GM23338 (cell line): ENCODE data around the gene TCL1A.

ENCODE experiments used
- CTCF ChIP-seq, 2 experiments: fragments of 200-600 bp in 1 of 2; sonication (generic) in 1 of 2; conservative IDR thresholded peaks; 2 replicates each; pipeline versions ENCODE4 v1.5.1 to v1.6.1; 2016 to 2017; ENCODE audit warnings: antibody characterized with exemption in 2 of 2, low read depth in 2 of 2, mild to moderate bottlenecking in 2 of 2, moderate library complexity in 1 of 2
- EZH2 ChIP-seq: fragments of 200-600 bp; sonication (generic); IDR thresholded peaks from one replicate; pipeline ENCODE4 v1.8.0; 2017; ENCODE audit warnings: antibody characterized with exemption, mild to moderate bottlenecking, low read depth; ENCODE audit not compliant: unreplicated experiment
- EZH2phosphoT487 ChIP-seq: fragments of 200-600 bp; sonication (generic); IDR thresholded peaks from one replicate; pipeline ENCODE4 v1.8.1; 2018; ENCODE audit warnings: antibody characterized with exemption; ENCODE audit not compliant: unreplicated experiment
- JUNB ChIP-seq: IDR thresholded peaks from one replicate; pipeline ENCODE4 v1.6.1; 2016; ENCODE audit warnings: antibody characterized with exemption; ENCODE audit not compliant: unreplicated experiment
- NANOG ChIP-seq: IDR thresholded peaks from 2 replicates; pipeline ENCODE4 v1.6.1; 2016; ENCODE audit warnings: antibody characterized with exemption, borderline replicate concordance
- POLR2AphosphoS5 ChIP-seq: IDR thresholded peaks from 2 replicates; pipeline ENCODE4 v1.6.1; 2016; ENCODE audit warnings: antibody characterized with exemption, low read depth
- REST ChIP-seq: IDR thresholded peaks from one replicate; pipeline ENCODE4 v1.6.1; 2018; ENCODE audit warnings: antibody characterized with exemption; ENCODE audit not compliant: unreplicated experiment
- ZNF331 ChIP-seq: fragments of 250-450 bp; sonication (Bioruptor Pico); IDR thresholded peaks from 2 replicates; pipeline ENCODE4 v1.5.0; 2020; ENCODE audit warnings: low read depth, mild to moderate bottlenecking, moderate library complexity
- ZNF462 ChIP-seq: fragments of 250-450 bp; sonication (Bioruptor Pico); IDR thresholded peaks from 2 replicates; pipeline ENCODE4 v1.5.0; 2020; ENCODE audit warnings: mild to moderate bottlenecking, moderate library complexity

- TF ChIP-seq NANOG: no peak
- no peak for TF ChIP-seq CTCF (conservative IDR thresholded peaks at IDR 0.05; ENCODE audit: low read depth in 2 of 2)
- TF ChIP-seq JUNB: no peak
- TF ChIP-seq POLR2AphosphoS5: no peak
- TF ChIP-seq EZH2: no peak
- TF ChIP-seq REST: no peak
- TF ChIP-seq ZNF331 (CRISPR knock-in tag): no peak
- TF ChIP-seq EZH2phosphoT487: no peak
- no peak for TF ChIP-seq ZNF462 (CRISPR knock-in tag)
Measured at GRCh38 chr14:95741781-95742180, 27.9 kb upstream of the TCL1A start.
